ENCODE data around the gene INPP5J.

Gene INPP5J

GRCh38 chr22:31133911-31134310, 11.1 kb downstream of the INPP5J start:
- no peaks in the 10 kb centered on the region for H3K4me1 ChIP-seq (ENCODE audit: insufficient read depth, low read length)
- no peaks in the 10 kb centered on the region for H3K36me3 ChIP-seq (ENCODE audit: insufficient read depth, low read length)
- no peak overlapping the region for H3K9ac ChIP-seq (ENCODE audit: low read length)
- no peak overlapping the region for H3K4me3 ChIP-seq (ENCODE audit: low read depth in 1 of 2, low read length in 2 of 2)
- peaks cover 0 to 4% of the 10 kb centered on the region in 2 donors for H3K27me3 ChIP-seq (ENCODE audit: control insufficient read depth in 1 of 2, insufficient read depth in 2 of 2, low read length in 2 of 2)
- H3K27ac ChIP-seq (ENCODE audit: low read depth, low read length) = no peak overlapping the region
- no peaks in the 10 kb centered on the region for H3K9me3 ChIP-seq (ENCODE audit: low read length)

GRCh38 chr22:31134688-31135087, 11.9 kb downstream of the INPP5J start:
- Histone ChIP-seq H3K4me3 (ENCODE audit: low read depth in 1 of 2, low read length in 2 of 2) (no peak overlapping the region), H3K9ac (ENCODE audit: low read length) (no peak overlapping the region)

GRCh38 chr22:31135706-31136105, 12.9 kb downstream of the INPP5J start:
- Histone ChIP-seq H3K36me3 (ENCODE audit: insufficient read depth, low read length) (no peaks in the 10 kb centered on the region), H3K9me3 (ENCODE audit: low read length) (no peaks in the 10 kb centered on the region), H3K27ac (ENCODE audit: low read depth, low read length) (no peak overlapping the region), H3K4me1 (ENCODE audit: insufficient read depth, low read length) (no peaks in the 10 kb centered on the region), H3K27me3 (ENCODE audit: control insufficient read depth in 1 of 2, insufficient read depth in 2 of 2, low read length in 2 of 2) (peaks cover 0 to 16% of the 10 kb centered on the region in 2 donors), H3K4me3 (ENCODE audit: low read depth in 1 of 2, low read length in 2 of 2) (no peak overlapping the region), H3K9ac (ENCODE audit: low read length) (no peak overlapping the region)

More at GRCh38 chr22:31134688-31135087, 11.9 kb downstream of the INPP5J start:
- Histone ChIP-seq H3K4me1 (ENCODE audit: insufficient read depth, low read length) (no peaks in the 10 kb centered on the region), H3K27me3 (ENCODE audit: control insufficient read depth in 1 of 2, insufficient read depth in 2 of 2, low read length in 2 of 2) (peaks cover 0 to 6% of the 10 kb centered on the region in 2 donors), H3K36me3 (ENCODE audit: insufficient read depth, low read length) (no peaks in the 10 kb centered on the region), H3K27ac (ENCODE audit: low read depth, low read length) (no peak overlapping the region), H3K9me3 (ENCODE audit: low read length) (no peaks in the 10 kb centered on the region)

GRCh38 chr22:31136155-31136554, 13.4 kb downstream of the INPP5J start:
- Histone ChIP-seq H3K36me3 (ENCODE audit: insufficient read depth, low read length) (no peaks in the 10 kb centered on the region), H3K27me3 (ENCODE audit: control insufficient read depth in 1 of 2, insufficient read depth in 2 of 2, low read length in 2 of 2) (peaks cover 0 to 19% of the 10 kb centered on the region in 2 donors), H3K27ac (ENCODE audit: low read depth, low read length) (no peak overlapping the region), H3K9me3 (ENCODE audit: low read length) (no peaks in the 10 kb centered on the region), H3K9ac (ENCODE audit: low read length) (no peak overlapping the region), H3K4me3 (ENCODE audit: low read depth in 1 of 2, low read length in 2 of 2) (no peak overlapping the region), H3K4me1 (ENCODE audit: insufficient read depth, low read length) (no peaks in the 10 kb centered on the region)

GRCh38 chr22:31136711-31137110, 13.9 kb downstream of the INPP5J start:
- Histone ChIP-seq H3K36me3 (ENCODE audit: insufficient read depth, low read length) (no peaks in the 10 kb centered on the region), H3K27me3 (ENCODE audit: control insufficient read depth in 1 of 2, insufficient read depth in 2 of 2, low read length in 2 of 2) (peaks cover 0 to 19% of the 10 kb centered on the region in 2 donors), H3K4me3 (ENCODE audit: low read depth in 1 of 2, low read length in 2 of 2) (no peak overlapping the region), H3K27ac (ENCODE audit: low read depth, low read length) (no peak overlapping the region), H3K9ac (ENCODE audit: low read length) (no peak overlapping the region), H3K4me1 (ENCODE audit: insufficient read depth, low read length) (no peaks in the 10 kb centered on the region), H3K9me3 (ENCODE audit: low read length) (no peaks in the 10 kb centered on the region)

GRCh38 chr22:31137721-31138120, 15.0 kb downstream of the INPP5J start:
- H3K27ac ChIP-seq (ENCODE audit: low read depth, low read length) = no peak overlapping the region
- H3K4me3 ChIP-seq (ENCODE audit: low read depth in 1 of 2, low read length in 2 of 2) = no peak overlapping the region
- no peaks in the 10 kb centered on the region for H3K9me3 ChIP-seq (ENCODE audit: low read length)

GRCh38 chr22:31138126-31138525, 15.4 kb downstream of the INPP5J start:
- H3K27ac ChIP-seq (ENCODE audit: low read depth, low read length) = no peak overlapping the region
- no peak overlapping the region for H3K4me3 ChIP-seq (ENCODE audit: low read depth in 1 of 2, low read length in 2 of 2)
- H3K9ac ChIP-seq (ENCODE audit: low read length) = no peak overlapping the region
- H3K4me1 ChIP-seq (ENCODE audit: insufficient read depth, low read length) = no peaks in the 10 kb centered on the region
- H3K36me3 ChIP-seq (ENCODE audit: insufficient read depth, low read length) = no peaks in the 10 kb centered on the region
- H3K9me3 ChIP-seq (ENCODE audit: low read length) = no peaks in the 10 kb centered on the region
- H3K27me3 ChIP-seq (ENCODE audit: control insufficient read depth in 1 of 2, insufficient read depth in 2 of 2, low read length in 2 of 2) = peaks cover 0 to 19% of the 10 kb centered on the region in 2 donors

More at GRCh38 chr22:31137721-31138120, 15.0 kb downstream of the INPP5J start:
- Histone ChIP-seq H3K27me3 (ENCODE audit: control insufficient read depth in 1 of 2, insufficient read depth in 2 of 2, low read length in 2 of 2) (peaks cover 0 to 19% of the 10 kb centered on the region in 2 donors), H3K4me1 (ENCODE audit: insufficient read depth, low read length) (no peaks in the 10 kb centered on the region), H3K9ac (ENCODE audit: low read length) (no peak overlapping the region), H3K36me3 (ENCODE audit: insufficient read depth, low read length) (no peaks in the 10 kb centered on the region)

- Histone ChIP-seq H3K9me3 (ENCODE audit: low read length) (no peaks in the 10 kb centered on the region), H3K4me3 (ENCODE audit: low read depth in 1 of 2, low read length in 2 of 2) (no peak overlapping the region), H3K9ac (ENCODE audit: low read length) (no peak overlapping the region), H3K36me3 (ENCODE audit: insufficient read depth, low read length) (no peaks in the 10 kb centered on the region), H3K27me3 (ENCODE audit: control insufficient read depth in 1 of 2, insufficient read depth in 2 of 2, low read length in 2 of 2) (peaks cover 0 to 19% of the 10 kb centered on the region in 2 donors), H3K27ac (ENCODE audit: low read depth, low read length) (no peak overlapping the region), H3K4me1 (ENCODE audit: insufficient read depth, low read length) (no peaks in the 10 kb centered on the region)
Measured at GRCh38 chr22:31139066-31139465, 16.3 kb downstream of the INPP5J start.

GRCh38 chr22:31139866-31140716, 17.3 kb downstream of the INPP5J start, which contains the start of gene PLA2G3:
PLA2G3 (minus strand) TSS chr22:31140508; CDS start chr22:31140354, 154 bp downstream.
- peaks cover 0 to 19% of the 10 kb centered on the region in 2 donors for H3K27me3 ChIP-seq (ENCODE audit: control insufficient read depth in 1 of 2, insufficient read depth in 2 of 2, low read length in 2 of 2)
- H3K9ac ChIP-seq (ENCODE audit: low read length) = no peak within 1 kb of the TSS
- H3K27ac ChIP-seq (ENCODE audit: low read depth, low read length) = no peak within 1 kb of the TSS
- no peaks in the 10 kb centered on the region for H3K36me3 ChIP-seq (ENCODE audit: insufficient read depth, low read length)
- H3K4me3 ChIP-seq (ENCODE audit: low read depth in 1 of 2, low read length in 2 of 2) = no peak within 1 kb of the TSS
- H3K4me1 ChIP-seq (ENCODE audit: insufficient read depth, low read length) = no peaks in the 10 kb centered on the region
- H3K9me3 ChIP-seq (ENCODE audit: low read length) = no peaks in the 10 kb centered on the region

- no peaks in the 10 kb centered on the region for H3K4me1 ChIP-seq (ENCODE audit: insufficient read depth, low read length)
- H3K9ac ChIP-seq (ENCODE audit: low read length) = no peak overlapping the region
- no peaks in the 10 kb centered on the region for H3K36me3 ChIP-seq (ENCODE audit: insufficient read depth, low read length)
- H3K4me3 ChIP-seq (ENCODE audit: low read depth in 1 of 2, low read length in 2 of 2) = no peak overlapping the region
- peaks cover 0 to 19% of the 10 kb centered on the region in 2 donors for H3K27me3 ChIP-seq (ENCODE audit: control insufficient read depth in 1 of 2, insufficient read depth in 2 of 2, low read length in 2 of 2)
- no peak overlapping the region for H3K27ac ChIP-seq (ENCODE audit: low read depth, low read length)
- no peaks in the 10 kb centered on the region for H3K9me3 ChIP-seq (ENCODE audit: low read length)
Measured at GRCh38 chr22:31140746-31141145, 18.0 kb downstream of the INPP5J start.

- no peaks in the 10 kb centered on the region for H3K4me1 ChIP-seq (ENCODE audit: insufficient read depth, low read length)
- H3K27ac ChIP-seq (ENCODE audit: low read depth, low read length) = no peak overlapping the region
- no peak overlapping the region for H3K4me3 ChIP-seq (ENCODE audit: low read depth in 1 of 2, low read length in 2 of 2)
- no peak overlapping the region for H3K9ac ChIP-seq (ENCODE audit: low read length)
- H3K9me3 ChIP-seq (ENCODE audit: low read length) = no peaks in the 10 kb centered on the region
- peaks cover 0 to 19% of the 10 kb centered on the region in 2 donors for H3K27me3 ChIP-seq (ENCODE audit: control insufficient read depth in 1 of 2, insufficient read depth in 2 of 2, low read length in 2 of 2)
- no peaks in the 10 kb centered on the region for H3K36me3 ChIP-seq (ENCODE audit: insufficient read depth, low read length)
Measured at GRCh38 chr22:31141551-31141950, 18.8 kb downstream of the INPP5J start.
